DMS53 treated with DMSO at 0.1 percent for 48 hours (cell line): ENCODE measurements around the gene SDF4.
"Not testable (repeated sequence)": the region's sequence is repeated elsewhere in the genome, so short reads cannot be mapped to it uniquely, and the experiment has no call there.

Source experiments
- DNase-seq: peaks from one replicate; lab custom pipeline; 2025; ENCODE audit not compliant: unreplicated experiment; lab: John Stamatoyannopoulos, UW

Gene SDF4

DNA sequence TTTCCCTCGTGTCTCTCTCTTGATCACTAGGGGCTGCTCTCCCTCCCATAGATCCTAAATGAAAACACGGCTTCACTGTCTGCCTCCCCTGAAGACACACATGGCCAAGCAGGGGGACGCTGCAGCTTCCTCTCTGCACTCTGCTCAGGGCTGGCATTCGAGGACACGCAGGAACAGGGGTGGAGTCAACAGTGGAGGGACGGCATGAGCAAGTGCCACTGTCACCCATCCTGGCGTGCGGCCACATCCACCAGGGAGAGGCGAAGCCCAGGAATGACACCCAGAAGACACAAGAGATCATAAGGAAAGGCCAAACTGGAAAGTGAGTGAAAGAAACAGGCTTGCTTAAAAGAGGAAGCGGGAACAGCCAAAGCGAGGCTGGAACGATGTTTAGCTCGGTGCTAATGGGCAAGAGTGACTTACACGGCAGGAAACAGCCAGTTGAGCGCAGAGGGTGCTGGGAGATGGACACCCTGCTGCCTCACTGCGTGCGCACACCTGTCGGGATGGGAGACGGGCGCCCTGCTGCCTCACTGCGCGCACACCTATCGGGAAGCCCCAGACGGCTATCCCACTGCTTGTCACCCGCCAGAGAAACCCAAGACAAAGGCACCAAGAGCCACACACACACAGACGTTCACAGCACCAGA lies 28.3 kb upstream of the SDF4 start:
- no peak for DNase-seq

- DNase-seq = no peak
These were observed 27.7 kb upstream of the SDF4 start for GRCh38 chr1:1259540-1259939.

GRCh38 chr1:1259119-1259488 lies 27.3 kb upstream of the SDF4 start:
- no peak for DNase-seq

DNA sequence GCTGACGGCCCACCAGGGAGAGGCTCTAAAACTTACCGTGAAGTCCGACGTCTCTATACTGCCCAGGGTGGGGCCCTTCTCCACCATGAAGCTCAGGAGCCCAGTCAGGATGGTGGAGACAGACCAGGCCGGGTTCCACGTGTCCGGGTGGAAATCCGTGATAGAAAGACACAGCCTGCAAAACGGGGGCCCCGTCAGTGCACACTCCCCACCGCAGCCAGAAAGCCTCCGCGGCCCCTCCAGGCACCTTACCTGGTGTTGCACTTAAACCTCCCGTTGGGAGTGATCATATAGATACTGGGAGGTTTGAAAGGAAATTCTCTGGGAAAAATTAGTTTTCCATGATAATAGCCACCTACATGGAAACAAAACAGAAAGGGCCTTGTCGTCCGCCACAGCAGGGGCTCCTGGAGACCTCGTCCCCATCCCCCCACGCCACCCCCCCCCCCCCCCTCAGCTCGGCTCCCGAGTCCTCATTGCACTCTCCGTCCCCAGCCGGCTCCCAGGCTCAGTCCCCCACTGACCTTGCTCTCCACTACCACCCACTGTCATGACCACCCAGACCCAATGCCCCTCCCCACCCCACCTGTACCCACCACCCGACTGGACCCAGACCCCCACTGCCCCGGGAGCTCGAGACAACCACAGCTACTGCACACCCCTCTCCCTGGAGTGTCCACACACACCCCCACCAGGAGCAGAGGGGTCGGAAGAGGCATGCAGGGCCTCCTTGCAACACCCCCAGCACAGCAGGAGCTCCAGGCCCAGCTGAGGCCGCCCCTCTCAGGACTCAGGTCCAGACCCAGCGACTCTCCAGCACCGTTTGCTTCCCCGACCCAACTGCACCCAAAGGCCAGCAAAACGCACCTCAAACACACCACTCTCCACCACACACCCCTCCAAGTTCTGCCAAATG lies 25.4 kb upstream of the SDF4 start:
- no peak for DNase-seq

DNA sequence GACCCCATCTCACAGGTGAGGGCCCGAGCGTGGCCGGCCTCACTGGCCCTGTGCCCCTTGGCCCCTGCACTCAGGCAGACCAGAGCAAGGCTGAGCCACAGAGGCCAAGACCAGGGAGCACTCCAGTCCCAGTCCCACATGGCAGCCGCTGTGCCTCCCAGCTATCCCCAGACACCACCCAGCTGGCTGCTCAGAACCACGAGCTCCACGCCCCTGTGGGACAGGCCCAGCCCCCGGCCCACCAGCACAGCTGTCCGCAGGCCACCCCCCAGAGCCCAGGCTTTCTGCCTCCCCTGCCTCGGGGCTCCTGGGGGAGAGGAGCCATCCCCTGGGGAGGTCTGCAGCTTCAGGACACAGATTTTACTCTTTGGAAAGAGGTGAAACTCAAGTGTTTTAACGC lies 23.8 kb upstream of the SDF4 start:
- DNase-seq = no peak

DNA sequence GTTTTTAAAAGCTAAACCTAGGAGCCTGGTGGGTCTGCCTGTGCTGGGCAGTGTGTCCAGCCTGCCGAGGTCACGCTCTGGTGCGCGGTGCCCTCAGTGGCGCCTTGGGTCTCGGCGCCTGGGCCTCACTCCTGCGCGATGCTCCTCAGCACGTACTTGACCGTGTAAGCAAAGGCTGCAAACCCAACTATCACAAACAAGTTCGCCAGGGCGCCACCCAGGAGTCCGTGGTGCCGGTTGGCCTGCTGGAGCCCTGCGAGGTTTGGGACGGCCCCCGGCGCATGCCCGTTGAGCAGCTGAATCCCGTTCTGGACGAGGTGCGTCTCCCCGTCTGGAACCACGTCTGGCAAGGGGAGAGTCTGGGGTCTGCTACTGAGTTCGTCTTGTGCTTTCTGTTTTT lies 23.3 kb upstream of the SDF4 start:
- DNase-seq = no peak

DNA sequence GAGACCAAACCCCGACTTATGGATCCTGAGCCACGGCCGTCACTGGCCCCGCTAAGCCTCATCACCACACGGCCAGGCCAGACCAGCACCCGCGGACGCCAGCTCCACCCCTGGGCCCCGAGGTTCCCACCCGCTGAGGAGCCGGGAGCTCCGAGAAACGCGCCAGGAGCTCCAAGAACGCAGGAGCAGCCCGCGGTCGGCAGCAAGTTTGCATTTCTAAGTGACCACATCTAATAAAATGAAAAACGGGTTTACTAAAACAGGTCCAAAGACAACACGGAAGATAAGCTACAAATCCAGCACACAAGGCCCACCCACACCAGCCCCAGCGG lies 22.8 kb upstream of the SDF4 start:
- no peak for DNase-seq

DNA sequence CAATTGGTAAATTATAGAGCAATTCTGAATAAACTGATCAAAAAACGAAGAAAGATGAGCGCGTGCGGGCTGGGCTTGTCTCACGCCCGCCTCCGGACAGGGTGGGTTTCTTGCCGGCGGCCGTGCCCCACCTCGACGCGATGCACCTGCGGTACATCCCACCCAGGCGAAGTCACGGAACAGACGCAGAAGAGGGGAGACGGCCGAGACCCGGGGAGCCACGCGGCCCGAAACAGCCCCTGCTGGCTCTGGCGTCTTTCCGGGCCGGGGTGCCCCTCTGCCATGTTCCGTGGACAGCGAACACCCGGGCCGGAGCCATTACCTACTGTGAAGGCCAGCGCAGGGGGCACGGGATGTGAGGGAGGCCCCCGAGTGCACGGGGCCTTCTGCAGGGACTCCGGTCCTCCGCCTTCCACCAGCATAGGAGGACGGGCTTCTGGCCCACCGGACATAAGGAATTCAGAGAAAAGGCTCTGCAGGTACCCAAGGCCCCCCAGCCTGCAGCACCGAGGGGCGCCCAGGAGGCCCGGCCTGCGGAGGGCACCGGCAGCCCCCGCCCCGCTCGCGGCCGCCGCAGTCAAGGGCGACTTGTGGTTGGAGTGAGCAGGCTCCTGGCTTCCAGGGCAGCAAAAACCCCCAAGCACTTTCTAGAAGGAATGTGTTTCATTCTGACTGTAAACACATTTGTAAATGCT lies 22.3 kb upstream of the SDF4 start:
- DNase-seq = no peak

DNA sequence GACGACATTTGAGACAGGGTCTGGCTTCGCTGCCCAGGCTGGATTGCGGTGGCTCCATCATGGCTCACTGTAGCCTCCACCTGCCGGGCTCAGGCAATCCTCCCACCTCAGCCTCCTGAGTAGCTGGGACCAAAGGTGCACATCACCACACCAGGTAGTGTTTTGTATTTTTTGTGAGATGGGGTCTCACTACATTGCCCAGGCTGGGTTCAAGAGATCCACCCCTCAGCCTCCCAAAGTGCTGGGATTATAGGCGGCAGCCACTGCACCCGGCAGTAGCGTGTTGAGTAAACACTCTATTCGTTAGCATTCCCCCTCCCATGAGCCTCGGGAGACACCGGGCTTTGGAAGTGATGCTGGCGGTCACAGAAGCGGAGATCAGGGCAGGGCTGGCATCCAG lies 21.5 kb upstream of the SDF4 start:
- no peak for DNase-seq

DNA sequence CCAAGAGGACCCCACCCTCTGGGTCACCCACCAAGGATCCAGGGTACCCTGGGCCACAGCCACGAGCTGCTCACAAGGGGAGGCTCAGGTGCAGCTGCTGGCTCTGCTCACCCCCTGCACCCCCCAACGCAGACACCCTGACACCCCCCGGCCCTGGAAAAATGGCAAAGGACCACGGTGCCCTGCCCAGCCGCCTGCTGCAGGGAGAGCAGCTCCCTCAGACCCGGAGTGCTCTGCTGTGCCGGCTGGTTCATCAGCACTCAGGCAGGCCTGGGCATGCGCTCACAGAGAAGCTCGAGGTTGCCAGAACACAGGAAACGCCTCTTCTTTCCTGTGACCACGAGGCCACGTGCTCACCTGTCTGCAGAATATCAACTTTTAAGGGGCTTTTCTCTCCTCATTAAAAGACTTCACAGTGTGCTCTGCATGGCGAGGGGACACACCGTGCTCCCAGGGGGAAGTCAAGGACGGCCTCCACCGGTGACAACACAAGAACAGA lies 19.0 kb upstream of the SDF4 start:
- no peak for DNase-seq

- DNase-seq = not testable (repeated sequence)
These were observed 16.5 kb upstream of the SDF4 start for GRCh38 chr1:1248009-1248913.

- DNase-seq = no peak
These were observed 15.6 kb upstream of the SDF4 start for GRCh38 chr1:1247341-1247913.

GRCh38 chr1:1246577-1247340 lies 15.0 kb upstream of the SDF4 start, which contains the start of gene C1QTNF12:
C1QTNF12 (minus strand) TSS chr1:1246722; CDS start chr1:1246690, 32 bp downstream.
- no peak for DNase-seq

DNA sequence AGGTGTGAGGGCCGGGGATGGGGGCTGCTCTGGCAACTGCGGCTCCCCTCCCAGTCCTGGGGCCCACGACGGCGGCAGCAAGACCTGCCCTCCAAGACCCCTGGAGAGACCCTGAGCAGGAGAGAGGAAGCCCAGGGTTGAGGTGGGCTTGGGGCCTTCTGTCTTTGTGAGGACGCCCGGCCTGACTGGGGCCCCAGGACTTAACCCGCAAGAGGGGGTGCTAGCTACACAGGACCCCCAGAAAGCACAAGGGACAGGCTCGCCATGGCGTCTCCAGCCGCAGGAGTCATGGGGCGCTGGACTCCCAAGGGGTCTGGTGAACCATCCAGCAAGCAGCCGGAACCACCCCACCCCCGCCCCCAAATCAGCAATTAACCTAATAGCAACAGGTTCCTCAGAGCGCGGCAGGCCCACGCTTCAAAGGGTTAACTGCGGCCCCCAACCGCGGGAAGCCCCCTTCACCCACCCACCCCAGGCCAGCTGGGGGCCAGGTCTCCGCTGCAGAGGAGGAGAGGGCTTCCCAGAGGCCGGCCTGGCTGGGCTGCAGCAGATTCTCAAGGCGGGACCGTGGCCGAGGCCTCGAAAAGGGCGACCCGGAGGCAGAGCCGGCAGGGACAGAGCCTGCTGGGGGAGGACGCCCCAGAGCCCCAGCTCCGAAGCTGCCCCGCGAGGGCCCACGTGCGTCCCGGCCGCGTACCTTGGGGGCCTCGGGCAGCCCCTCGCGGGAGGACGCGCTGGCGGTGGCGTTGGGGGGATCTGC lies 14.2 kb upstream of the SDF4 start:
- DNase-seq = no peak

GRCh38 chr1:1245178-1245816 lies 13.5 kb upstream of the SDF4 start:
- no peak for DNase-seq

DNA sequence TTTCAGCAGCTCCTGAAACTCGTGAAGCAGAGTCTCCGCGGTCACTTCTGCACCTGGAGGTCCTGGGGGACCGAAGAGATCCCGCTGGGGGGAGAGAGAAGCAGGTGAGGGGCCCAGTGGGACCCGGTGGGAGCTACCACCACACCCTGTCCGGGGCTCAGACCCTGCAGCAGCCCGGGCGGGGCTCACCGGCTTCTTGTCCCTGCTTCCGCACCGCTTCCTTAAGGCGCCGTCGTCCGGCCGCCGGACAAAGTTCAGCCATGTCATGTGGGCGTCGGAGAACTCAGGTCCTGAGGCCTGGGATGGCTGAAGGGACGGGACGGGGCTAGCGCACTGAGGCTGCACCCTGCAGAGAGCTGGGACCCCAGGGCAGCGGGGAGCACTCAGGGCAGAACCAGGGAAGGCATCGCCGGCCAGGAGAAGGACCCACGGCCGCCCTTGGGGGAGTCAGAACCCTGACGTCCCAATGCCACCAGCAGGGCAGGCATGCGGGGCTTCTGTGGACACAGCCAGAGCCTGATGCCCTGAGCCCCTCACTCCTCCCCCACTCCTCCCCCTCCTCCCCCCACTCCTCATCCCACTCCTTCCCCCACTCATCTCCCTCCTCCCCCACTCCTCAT lies 12.5 kb upstream of the SDF4 start:
- no peak for DNase-seq

DNA sequence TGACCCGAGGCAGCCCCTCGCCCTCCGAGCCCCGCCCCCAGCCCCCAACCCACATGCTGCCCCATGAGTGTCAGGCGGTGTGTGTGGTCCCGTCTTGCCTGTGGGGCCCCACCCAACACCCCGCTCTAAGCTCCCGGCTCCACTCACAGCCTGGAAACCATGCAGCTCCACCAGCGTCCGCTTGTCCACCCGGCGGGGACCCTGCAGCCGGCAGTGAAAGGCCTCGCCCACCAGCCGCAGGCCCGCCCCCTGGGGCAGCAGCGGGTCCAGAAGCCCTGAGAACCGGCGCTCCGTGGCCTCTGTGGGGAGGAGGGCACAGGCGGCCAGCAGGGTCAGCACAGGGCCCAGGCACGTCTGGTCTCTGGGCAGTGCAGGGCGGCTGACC lies 12.0 kb upstream of the SDF4 start:
- DNase-seq = no peak

- no peak for DNase-seq
These were observed 11.5 kb upstream of the SDF4 start for GRCh38 chr1:1243266-1243660.
